NCI-H510A treated with DMSO at 0.1 percent for 48 hours (cell line): ENCODE data around the gene ZNF664.
A peak's percentile ranks its signal among the peaks of the same experiment; 100 is the strongest.

Source experiments
- DNase-seq: peaks from one replicate; lab custom pipeline; 2025; lab: John Stamatoyannopoulos, UW

Gene ZNF664

GRCh38 chr12:124010687-124011086 is 37.7 kb downstream of the ZNF664 start:
- DNase-seq = no peak

GRCh38 chr12:124011435-124012115 is 38.6 kb downstream of the ZNF664 start:
- no peak for DNase-seq

GRCh38 chr12:124013073-124013472 is 40.1 kb downstream of the ZNF664 start:
- no peak for DNase-seq

DNA sequence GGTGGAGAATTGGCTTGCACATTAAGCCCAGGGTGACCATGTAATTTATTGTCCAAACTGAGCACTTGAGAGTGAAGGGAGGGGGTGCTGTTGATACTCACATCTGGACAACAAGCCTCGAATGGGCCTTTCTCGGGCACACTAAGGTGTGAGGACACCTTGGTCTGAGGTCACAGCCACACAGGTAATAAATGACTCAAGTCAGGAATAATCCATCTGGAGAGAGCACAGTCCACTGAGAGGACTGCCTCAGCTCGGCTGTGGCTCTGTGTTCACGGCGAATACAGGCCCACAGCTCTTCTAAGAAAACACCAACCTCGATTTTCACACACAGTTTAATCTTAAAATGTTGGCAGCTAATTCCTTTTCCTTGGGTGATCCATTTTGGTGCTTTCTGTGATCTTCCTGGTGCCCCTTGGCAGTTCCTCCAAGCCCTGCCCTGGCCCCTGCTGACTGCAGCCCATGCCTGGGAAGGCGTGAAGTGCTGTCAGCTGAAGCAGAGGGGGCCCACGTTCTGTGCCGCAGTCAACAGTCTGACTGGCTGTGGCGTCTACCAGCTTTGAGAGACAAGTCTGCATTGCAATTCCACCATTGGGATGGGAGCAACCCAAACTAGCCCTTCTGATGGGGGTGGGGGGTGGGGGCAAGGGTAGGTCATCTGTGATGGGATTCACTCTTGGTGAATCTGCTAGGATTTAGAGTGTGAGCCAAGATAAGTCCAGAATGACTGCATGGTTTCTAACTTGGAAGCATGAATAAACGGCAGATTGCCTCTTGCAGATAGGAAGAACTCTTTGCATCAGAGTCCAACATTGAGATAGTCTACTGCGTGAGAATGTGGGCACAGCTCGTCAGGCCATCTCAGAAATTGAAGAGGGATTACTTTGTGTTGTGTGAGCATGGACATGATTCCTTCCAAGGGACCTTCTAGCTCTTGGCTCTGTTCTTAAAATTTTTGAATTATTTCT is 42.8 kb downstream of the ZNF664 start:
- no peak for DNase-seq

DNA sequence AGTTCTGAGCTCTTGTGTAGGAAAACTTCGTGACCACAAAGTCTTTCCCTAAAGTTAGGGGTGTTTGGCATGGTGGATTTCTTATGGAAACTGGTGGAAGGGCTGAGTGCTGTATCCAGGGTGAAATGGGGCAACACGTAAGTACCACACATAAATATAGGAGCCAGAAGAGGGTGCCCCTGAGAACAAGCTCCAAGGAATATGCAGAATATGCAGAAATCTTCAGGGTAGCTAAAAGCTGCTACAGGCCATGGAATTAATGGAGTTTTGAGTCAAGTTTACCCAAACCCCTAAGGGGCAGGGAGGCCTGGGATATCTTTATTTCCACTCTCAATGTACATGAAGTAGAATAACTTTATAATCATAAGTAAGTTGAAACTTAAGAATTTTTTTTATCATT is 44.0 kb downstream of the ZNF664 start:
- no peak for DNase-seq

- no peak for DNase-seq
Observed at GRCh38 chr12:124018539-124018938, 45.5 kb downstream of the ZNF664 start.

GRCh38 chr12:124019115-124019514 is 46.1 kb downstream of the ZNF664 start:
- DNase-seq = no peak

DNA sequence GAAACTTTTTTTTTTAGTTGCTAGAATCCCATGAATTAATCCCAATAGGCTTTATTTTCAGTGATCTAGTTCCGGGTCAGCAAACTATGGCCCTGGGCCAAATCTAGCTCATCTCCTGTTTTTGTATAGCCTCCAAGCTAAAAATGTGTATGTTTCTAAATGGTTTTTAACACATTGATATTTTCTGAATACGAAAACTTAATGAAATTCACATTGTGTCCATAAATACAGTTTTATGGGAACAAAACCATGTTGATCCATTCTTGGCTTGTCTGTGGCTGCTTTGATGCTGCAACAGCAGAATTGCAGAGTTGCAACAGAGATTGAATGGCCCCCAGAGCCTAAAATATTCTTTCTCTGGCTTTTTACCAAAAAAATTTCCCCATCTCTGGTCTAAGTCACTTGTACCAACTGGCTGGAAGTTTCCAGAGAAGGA is 47.5 kb downstream of the ZNF664 start:
- DNase-seq = no peak

DNA sequence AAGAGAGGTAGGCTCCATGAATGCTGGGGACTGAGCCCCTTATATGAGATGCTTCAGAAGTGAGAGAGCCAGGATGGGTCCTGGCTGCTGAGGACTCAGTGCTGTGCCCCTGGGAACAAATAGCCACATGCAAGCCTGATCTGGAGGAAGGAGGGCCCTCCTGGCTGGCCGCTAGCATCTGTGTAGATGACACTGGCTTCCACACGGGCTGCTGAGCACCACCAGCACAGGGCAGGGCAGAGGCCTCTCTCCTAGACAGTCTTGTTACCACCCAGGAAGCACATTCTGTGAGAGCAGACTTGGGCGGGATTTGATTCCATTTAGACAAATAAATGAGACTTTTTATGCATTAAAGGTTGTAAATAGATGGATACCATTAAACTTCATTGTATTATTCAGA is 48.0 kb downstream of the ZNF664 start:
- no peak for DNase-seq

DNA sequence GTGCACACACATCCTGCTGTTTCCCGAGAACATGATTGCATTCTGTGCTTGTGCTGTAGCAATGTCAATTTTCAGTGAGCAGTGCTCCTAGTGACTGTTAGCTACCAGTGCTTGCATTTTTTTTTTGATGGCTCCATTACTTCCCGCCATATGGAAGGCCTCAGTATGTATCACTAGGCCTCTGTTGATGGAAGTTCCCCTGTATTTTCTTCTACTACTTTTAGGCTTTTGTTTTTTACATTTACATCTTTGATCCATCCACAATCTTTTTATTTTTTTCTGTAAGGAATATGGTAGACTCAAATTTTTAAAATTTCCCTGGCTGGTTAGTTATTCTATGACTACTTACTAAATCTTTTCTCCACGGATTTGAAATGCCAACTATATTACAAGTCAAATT is 49.1 kb downstream of the ZNF664 start:
- DNase-seq = no peak

DNA sequence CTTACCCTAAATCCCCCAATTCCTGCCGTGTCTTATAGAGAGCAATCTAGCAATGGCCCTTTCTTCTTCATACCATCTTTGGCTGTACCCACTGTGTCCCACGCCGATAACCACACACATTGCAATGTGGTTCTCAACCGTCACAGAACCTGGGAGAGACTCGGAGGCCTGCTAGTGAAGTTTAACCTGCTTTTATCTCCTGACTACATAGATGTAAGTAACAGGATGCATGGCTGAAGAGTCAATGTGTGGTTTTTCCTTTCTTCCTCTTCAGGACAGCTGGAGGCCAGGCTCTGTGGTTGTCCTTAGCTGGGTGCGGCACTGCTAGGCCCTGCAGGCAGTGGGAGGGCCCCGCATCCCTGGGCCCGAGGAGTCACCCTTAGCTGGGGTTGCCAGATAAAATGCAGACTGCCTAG is 51.3 kb downstream of the ZNF664 start:
- no peak for DNase-seq

GRCh38 chr12:124024776-124025175 is 51.8 kb downstream of the ZNF664 start:
- DNase-seq = no peak

DNA sequence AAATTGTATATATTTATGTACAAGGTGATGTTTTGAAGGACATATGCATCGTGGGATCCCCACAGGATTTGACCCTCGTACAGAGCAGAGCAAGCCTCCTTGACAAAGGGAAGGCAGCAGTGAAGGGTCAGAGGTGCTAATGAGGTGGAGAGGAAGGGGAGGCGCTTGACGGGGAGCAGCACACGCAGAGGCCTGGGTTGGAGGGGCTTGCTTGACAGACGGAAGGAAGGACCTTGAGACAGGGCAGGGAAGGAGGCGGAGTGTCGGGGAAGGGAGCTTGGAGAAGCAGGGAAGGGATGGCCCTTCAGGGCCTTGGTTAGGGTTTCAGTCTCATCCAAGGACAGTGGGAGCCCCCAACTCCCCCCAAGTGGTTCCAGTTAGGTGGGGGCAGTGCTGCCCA is 52.6 kb downstream of the ZNF664 start:
- no peak for DNase-seq

- no peak for DNase-seq
Observed at GRCh38 chr12:124026755-124027745, 54.0 kb downstream of the ZNF664 start.

DNA sequence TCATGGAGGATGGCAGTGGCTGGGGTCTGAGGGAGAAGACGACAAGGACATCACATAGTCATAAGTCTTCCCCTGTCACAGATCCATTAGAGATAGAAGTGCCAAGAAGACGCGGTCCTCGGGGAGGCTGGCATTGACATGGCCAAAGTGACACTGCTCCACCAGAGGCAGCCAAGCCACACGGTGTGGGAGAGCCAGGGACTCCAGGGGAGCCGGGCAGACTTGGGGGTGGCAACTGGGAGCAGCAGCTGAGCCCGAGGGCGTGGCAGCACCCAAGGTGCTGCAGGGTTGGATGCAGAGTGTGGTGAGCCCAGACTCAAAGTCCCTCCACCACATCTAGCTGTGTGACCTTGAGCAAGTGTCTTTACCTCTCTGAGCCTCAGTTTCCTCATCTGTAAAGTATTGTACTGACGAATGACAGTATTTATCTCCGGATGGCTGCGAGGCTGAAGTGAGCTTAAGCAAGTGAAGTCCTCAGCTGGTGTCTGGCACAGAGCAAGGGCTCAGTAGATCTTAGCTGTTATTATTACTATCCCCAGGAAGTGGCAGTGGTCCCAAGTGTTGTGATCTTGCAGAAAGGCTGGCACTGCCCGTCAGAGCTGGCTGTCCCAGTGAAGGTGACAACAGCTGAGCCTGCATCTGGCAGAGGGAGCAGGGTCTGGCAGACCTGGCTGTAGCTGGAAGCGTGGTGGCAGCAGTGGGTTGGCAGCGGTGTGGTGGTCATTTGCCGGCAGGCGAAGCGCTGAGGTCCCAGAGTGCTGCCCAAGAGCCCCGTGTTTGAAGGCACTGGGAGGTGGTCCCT is 54.9 kb downstream of the ZNF664 start:
- no peak for DNase-seq

GRCh38 chr12:124028555-124028925 is 55.5 kb downstream of the ZNF664 start:
- peak; percentile 27 for DNase-seq

GRCh38 chr12:124030008-124030407 is 57.0 kb downstream of the ZNF664 start:
- DNase-seq = no peak

DNA sequence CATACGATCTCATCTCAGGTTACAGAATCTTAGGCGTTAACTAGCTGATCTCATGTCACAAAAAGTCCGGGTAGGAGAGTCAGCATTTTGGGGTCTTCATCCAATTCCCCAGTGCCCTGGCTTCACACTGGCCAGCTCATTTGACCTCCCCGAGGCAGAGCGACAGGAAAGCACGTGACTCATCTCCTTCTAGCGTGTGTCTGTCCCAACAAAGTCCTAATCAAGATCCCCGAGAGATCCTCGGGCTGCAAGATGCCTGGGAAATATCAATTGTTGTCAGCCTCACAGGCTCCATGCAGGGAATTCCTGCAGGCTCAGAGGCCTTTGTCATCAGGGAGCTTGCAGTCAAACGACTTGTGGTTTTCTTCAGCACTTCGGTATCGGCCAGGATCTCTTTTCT is 57.5 kb downstream of the ZNF664 start:
- DNase-seq = no peak

GRCh38 chr12:124031058-124031457 is 58.0 kb downstream of the ZNF664 start:
- DNase-seq = no peak

- DNase-seq = peak; percentile 63
Observed at GRCh38 chr12:124032265-124032886, 59.4 kb downstream of the ZNF664 start.

DNA sequence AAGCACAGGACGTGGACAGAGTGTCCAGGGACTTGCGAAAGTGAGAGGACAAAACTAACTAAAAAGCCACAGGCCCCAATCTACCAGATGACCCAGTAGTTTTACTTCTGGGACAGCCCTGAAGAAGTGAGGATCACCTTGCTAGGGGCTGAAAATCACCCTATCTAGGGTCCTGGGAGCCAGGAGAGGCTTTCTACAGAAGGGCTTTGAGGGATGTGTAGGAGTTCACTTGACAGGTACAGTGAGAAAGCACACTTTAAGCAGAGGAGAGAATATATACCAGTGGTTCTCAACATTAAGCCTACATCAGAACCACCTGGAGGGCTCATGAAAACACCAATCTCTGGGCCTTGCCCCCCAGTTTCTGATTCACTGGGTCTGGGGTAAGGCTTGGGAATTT is 60.8 kb downstream of the ZNF664 start:
- DNase-seq = no peak
